WI38 (cell line): ENCODE data around the gene KNDC1.

ENCODE experiments used
- H3K4me3 ChIP-seq: 2 replicates; pipeline ENCODE4 v1.5.1; 2011; ENCODE audit warnings: low read depth, mild to moderate bottlenecking, control low read depth, low read length
- TF ChIP-seq, protein P1 (sequence below): IDR thresholded peaks from 2 replicates; pipeline ENCODE4 v1.5.1; 2012; ENCODE audit warnings: low read depth, mild to moderate bottlenecking, control low read depth, low read length

The KNDC1 gene

DNA sequence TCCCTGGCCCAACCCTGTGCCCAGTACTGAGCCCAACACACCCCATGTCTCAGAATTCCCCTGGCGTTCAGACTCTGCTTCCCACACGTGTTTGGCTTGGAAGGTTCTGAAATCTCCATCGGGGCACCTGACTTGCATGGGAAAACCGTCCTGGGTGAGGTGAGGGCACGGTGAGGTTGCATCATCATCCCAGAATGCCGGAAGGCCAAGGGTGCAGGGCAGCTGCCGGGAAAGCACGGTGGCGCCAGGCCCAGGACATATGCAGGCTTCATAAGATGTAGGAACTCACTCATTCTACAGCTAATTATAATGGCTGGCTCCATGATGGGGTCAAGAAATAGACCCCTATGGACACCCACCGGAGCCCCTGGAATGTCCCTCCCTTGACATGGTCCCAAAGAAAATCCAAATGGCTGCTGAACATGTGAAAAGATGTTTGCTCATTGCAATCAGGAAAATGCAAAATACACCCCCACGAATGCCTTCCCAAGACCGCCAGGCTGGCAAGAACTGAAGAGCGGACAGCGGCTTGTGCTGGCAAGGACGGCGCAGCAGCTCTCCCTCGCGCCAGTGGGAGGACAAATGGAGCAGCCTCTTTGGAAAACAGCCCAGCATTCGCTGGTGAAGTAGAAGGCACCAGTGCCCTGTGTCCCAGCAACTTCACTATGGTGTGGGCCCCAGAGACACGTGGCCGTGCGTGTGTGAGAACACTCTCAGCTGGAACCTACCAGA is 2.3 kb downstream of the KNDC1 start:
- TF ChIP-seq, protein P1, sequence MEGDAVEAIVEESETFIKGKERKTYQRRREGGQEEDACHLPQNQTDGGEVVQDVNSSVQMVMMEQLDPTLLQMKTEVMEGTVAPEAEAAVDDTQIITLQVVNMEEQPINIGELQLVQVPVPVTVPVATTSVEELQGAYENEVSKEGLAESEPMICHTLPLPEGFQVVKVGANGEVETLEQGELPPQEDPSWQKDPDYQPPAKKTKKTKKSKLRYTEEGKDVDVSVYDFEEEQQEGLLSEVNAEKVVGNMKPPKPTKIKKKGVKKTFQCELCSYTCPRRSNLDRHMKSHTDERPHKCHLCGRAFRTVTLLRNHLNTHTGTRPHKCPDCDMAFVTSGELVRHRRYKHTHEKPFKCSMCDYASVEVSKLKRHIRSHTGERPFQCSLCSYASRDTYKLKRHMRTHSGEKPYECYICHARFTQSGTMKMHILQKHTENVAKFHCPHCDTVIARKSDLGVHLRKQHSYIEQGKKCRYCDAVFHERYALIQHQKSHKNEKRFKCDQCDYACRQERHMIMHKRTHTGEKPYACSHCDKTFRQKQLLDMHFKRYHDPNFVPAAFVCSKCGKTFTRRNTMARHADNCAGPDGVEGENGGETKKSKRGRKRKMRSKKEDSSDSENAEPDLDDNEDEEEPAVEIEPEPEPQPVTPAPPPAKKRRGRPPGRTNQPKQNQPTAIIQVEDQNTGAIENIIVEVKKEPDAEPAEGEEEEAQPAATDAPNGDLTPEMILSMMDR = no peak
- no peak overlapping the region for H3K4me3 ChIP-seq

DNA sequence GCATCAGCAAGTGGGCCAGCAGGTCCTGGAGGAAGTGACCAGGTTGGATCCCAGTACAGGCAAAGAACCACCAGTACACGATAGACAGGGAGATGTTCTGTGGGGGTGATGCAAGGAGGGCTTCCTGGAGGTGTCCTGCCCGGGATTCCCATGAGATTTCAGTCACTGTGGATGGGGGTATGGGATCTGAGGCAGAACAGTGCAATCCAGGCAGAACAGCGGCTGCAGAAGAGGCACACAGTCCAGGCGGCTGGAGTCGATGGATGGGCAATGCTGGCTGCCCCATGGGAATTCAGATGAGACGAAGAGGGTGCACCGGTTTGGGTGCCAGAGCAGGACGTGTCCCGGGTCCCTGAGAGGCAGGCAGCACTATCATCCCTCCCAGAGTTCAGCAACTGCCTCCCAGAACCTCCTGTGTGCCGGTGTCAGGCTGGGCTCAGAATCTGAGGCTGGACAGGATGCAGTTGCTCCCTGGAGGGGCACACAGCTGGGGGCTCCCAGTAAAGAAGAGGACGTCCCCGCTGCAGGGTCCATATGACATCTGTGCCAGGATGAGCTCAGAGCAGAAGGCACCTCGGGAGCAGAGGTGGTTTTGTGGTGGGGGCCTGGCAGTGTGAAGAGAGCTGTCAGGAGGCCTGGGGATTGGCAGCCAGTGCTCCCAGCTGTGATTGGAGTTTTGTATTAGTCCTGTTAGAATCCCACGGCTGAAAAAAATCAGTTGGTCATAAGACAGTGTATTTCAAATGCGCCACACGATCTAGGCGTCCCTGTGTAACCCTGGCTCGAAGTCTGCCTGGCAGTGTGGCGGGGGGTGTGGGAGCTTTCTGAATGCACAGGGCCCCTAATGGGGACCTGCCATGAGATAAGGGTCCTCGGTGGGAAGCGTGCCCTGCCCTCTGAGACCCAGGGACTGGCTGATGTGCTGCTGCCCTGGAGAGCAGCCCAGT is 3.2 kb downstream of the KNDC1 start:
- H3K4me3 ChIP-seq = no peak overlapping the region
- TF ChIP-seq, protein P1 = no peak

DNA sequence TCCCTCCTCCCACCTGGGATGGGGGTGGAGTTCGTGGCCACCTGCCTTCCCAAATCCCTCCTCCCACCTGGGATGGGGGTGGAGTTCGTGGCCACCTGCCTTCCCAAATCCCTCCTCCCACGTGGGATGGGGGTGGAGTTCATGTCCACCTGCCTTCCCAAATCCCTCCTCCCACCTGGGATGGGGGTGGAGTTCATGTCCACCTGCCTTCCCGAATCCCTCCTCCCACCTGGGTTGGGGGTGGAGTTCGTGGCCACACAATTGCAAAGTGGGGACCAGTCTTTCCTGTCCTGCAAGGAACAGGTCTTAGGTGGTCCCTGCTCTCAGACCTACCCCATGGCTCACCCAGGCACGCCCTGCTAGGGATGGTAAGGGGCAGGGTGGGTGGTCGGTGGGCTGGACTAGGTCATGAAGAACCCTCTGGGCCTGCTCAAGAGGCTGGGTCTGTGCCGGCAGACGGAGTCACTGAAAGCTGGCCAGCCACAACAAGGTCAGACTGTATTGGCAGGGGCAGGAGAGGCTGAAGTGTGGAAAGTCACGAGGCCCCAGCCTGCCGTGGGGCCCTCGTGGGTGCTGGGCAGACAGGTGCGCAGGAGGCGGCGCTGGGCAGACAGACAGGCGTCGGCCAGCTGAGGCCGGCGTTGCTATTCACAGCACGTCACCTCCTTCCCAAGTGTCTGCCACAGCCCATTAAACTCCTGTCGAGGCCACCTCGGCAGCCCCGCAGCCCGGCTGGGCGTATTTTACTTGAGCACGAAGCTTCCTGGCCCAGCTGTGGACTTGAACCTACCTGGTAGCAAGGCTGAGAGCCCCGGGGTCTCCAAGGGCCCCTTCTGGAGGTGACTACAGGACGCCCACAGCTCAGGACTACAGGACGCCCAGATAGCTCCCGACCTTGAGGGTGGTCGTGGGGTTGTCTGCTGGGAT is 4.1 kb downstream of the KNDC1 start:
- TF ChIP-seq, protein P1 = no peak
- no peak overlapping the region for H3K4me3 ChIP-seq

DNA sequence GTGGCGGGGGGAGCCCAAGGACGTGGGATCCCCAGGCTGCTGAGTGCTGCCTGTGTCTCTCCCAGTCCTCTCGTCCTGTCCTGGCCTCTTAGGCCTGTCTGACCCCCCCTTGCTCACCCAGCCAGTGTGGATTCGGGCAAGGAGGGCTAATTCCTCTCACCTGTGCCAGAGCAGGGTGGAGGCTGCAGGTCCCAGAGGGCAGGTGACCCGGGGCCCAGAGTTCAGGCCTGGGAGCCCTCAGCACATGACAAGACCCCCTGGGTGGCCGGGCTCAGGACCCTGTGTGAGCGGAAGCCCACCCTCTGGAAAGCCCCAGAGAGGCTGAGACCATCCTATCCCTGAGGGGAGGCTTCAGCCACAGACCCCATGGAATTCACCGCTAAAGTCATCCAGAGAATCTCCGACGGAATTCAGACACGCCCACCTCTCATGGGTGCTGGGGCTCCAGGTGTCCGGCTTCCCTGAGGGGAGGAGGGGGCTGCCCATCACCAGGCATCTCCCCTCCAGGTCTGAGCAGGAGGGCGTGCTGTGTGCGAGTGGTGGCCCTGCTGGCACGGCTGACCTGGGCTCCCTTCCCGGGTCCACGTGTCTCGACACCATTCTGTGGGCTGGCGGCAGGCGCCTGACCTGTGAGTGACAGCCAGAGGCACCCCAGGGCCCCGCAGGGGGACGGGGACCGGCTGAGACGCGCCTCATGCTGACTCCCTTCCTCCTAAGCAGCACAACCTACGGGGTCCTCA is 5.0 kb downstream of the KNDC1 start:
- TF ChIP-seq, protein P1 = no peak
- no peak overlapping the region for H3K4me3 ChIP-seq

DNA sequence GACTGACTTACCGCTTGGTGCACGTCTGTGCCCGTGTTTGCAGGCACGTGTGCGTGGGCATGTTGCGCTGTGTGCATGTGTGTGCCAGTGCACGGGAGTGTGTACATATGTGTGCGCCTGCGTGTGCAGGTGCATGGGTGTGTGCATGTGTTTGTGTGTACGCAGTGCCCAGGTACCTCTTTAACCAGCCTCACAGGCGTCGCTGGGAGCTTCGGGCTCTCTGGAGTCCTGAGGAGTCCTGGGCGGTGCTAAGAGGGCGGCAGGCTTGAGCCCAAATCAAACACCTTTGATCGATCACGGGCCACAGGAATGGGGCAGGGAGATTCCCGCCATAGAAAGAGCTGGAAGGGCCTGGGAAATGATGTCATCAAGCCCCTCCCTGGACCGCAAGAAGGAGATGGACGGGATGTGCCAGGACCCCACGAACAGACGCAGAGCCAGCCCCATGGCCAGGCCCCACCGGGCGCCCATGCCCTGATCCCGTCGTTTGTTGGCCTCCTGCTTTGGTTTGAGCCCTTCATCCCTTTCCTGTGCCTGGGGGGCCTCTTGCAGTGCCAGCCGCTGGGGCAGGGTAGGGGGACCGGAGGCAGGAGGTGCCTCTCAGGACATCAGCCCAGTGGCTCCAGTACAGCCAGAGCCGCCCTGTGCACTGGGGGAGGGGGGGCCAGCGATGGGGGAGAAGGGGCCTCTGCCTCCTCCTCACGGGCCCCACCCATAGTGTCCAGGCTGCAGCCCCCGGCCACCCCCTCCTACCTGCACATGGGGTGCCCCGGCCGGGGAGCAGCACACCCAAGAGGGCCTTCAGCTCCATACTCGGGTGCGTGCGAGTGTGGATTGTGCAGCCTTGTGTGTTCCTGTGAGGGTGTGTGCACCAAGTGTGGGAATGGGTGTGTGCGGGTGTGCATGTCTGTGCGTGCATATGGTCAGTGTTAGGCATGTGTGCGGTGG is 5.8 kb downstream of the KNDC1 start:
- no peak overlapping the region for H3K4me3 ChIP-seq
- TF ChIP-seq, protein P1 = no peak

DNA sequence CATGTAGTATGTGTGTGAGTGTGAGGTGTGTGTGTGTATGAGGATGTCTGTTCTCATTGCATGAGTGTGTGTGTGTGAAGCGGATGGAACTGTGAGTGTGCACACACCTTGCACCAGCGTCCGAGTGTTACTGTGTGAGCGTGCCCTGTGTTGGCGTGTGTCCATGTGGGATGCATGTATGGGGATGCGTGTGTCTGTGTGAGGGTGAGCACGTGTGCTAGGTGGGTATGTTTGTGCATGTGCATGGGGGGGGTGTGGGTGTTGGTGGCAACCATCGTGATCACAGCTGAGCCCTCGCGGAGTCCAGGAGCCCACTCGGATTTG is 6.4 kb downstream of the KNDC1 start:
- TF ChIP-seq, protein P1 = no peak
- no peak overlapping the region for H3K4me3 ChIP-seq
